ENCODE results near the gene SLC25A40. TPM values are rescaled to one million over a fixed set of nuclear protein-coding genes. Genes with fewer than 3 reads are reported as not detected.

SLC25A40 gene
- total and polyA plus RNA-seq, 4 donors, result 4.1 to 17.2 (median 12.6) TPM

Other genes with a start within 250 kb of the SLC25A40 start
- 1 to 10 TPM; 1.1 to 2.5 TPM for gene RUNDC3B, start 248.0 kb downstream of the SLC25A40 start, total RNA-seq
- under 1 TPM; 0.08 to 0.50 TPM for gene RUNDC3B, start 248.0 kb downstream of the SLC25A40 start, polyA plus RNA-seq
- 1 to 10 TPM; 4.4 to 7.3 TPM for gene DBF4, start 133 bp upstream of the SLC25A40 start, total RNA-seq
- gene DBF4, start 133 bp upstream of the SLC25A40 start, polyA plus RNA-seq, result 1 to 10 TPM; 2.8 to 3.3 TPM
- 1 to 10 TPM; 6.0 to 8.4 TPM for gene ADAM22, start 57.9 kb upstream of the SLC25A40 start, total RNA-seq
- under 1 TPM; 0.13 to 0.23 TPM for gene ADAM22, start 57.9 kb upstream of the SLC25A40 start, polyA plus RNA-seq

Data from aorta (tissue), 4 donors.